ENCODE measurements around the gene FMNL3. TPM values are rescaled to one million over a fixed set of nuclear protein-coding genes. Genes with fewer than 3 reads are reported as not detected.

FMNL3 gene
- total and polyA plus RNA-seq, 2 of the 8 experiments (the other 6 are each of a cell fraction or from before 2014, with no cell fraction given): 8.6 to 29.0 TPM

DNA sequence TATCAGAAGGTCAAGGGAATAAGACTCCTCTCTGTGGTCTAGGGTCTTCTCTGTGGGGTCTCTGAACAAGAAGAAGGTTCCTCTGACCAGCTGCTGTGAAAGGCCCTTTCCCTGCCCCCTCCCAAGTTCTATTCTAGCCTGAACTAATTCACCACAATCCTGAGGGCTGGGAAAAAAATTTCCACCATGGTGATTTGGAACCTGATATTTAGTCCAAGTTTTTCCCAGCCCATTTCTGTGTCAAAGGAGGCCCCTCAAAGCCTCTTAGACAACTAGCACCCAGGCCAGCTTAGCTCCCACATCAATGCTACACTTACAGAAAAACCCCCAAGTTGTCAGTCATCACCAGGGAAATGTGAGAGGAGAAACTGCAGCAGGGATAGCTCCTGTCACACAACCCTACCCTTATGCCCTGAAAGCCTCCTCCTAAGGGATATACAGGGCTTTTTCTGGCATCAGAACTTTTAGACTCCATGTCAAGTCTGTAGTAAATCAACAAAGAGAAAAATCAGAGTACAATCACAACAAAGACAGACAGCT is 4.5 kb downstream of the FMNL3 start:
- Histone ChIP-seq H3K4me3 (ENCODE audit: extremely low read depth in 1 of 4, insufficient read depth in 2 of 4, low read depth in 3 of 4, low read length in 4 of 4) (no peak overlapping the region), H2BK12ac (ENCODE audit: low read depth, low read length) (no peak overlapping the region), H2BK20ac (ENCODE audit: low read length) (no peak overlapping the region), H3K23ac (ENCODE audit: insufficient read length) (no peak overlapping the region), H4K20me1 (replicated peaks in 1 of 2; ENCODE audit: control insufficient read depth in 1 of 2, insufficient read depth in 2 of 2, low read length in 2 of 2) (peaks cover 3 to 10% of the 10 kb centered on the region in 2 experiments), H3K4me1 (replicated peaks in 1 of 4; ENCODE audit: control insufficient read depth in 3 of 4, insufficient read depth in 4 of 4, low read length in 3 of 4) (peaks cover 11 to 41% (median 16%) of the 10 kb centered on the region in 4 experiments), H3K27me3 (replicated peaks in 1 of 4; ENCODE audit: control insufficient read depth in 3 of 4, extremely low read depth in 1 of 4, insufficient read depth in 3 of 4, low read length in 3 of 4) (peaks cover 0 to under 1% (median under 1%) of the 10 kb centered on the region in 4 experiments; a peak in 4 of 7 replicates), H3K9ac (replicated peaks in 1 of 4; ENCODE audit: extremely low read depth in 1 of 4, low read depth in 3 of 4, low read length in 3 of 4) (no peak overlapping the region), H3K4me2 (ENCODE audit: insufficient read depth in 1 of 2, low read depth in 2 of 2, low read length in 2 of 2) (peak overlapping the region in 1 of 2 experiments; percentile 19; a peak in 1 of 4 replicates), H3K79me1 (ENCODE audit: low read depth, low read length) (no peaks in the 10 kb centered on the region; the same call in 1 of the 2 replicates), H2BK5ac (ENCODE audit: low read depth, low read length) (no peak overlapping the region), H3K56ac (replicated peaks; ENCODE audit: insufficient read length, low read depth, low read length) (no peak overlapping the region), H2AK5ac (ENCODE audit: low read depth, low read length) (no peak overlapping the region), H3K18ac (ENCODE audit: extremely low read depth, low read length) (no peak overlapping the region), H3K79me2 (ENCODE audit: control insufficient read depth in 1 of 2, insufficient read depth in 2 of 2, low read length in 2 of 2) (peaks cover 9 to 60% of the 10 kb centered on the region in 2 experiments), H3K23me2 (ENCODE audit: low read depth, low read length) (peaks cover 12% of the 10 kb centered on the region), H3K36me3 (ENCODE audit: control insufficient read depth in 2 of 4, insufficient read depth in 4 of 4, low read length in 3 of 4) (no peaks in the 10 kb centered on the region), H2BK15ac (ENCODE audit: low read length) (no peak overlapping the region), H3K27ac (ENCODE audit: low read depth, low read length) (no peak overlapping the region), H3K4ac (replicated peaks; ENCODE audit: insufficient read length, low read depth, low read length) (no peak overlapping the region), H3K14ac (ENCODE audit: insufficient read length) (no peak overlapping the region), H4K91ac (replicated peaks; ENCODE audit: insufficient read length, low read length) (no peak overlapping the region), H4K5ac (ENCODE audit: insufficient read length, low read depth, low read length) (no peak overlapping the region), H2AFZ (ENCODE audit: low read length) (no peak overlapping the region), H3K9me3 (ENCODE audit: insufficient read depth in 2 of 2, low read depth in 1 of 2, low read length in 1 of 2) (no peaks in the 10 kb centered on the region), H4K8ac (ENCODE audit: extremely low read depth, insufficient read depth, low read length) (no peak overlapping the region), H2BK120ac (replicated peaks; ENCODE audit: low read depth, low read length) (no peak overlapping the region)
- FAIRE-seq (no peak), DNase-seq (ENCODE audit: low read depth in 1 of 2, low spot score in 2 of 2) (no peak)
- ChIA-PET POLR2A (ENCODE audit: partially characterized antibody) (interaction anchor here (1.3 to 3.7 kb wide), 7 partner anchors 10 to 61 kb away, joined by 3 to 22 read pairs (median 7); partner anchors contain the start of gene TMBIM6), CTCF (ENCODE audit: partially characterized antibody) (interaction anchor here (0.6 to 10.3 kb wide), 16 partner anchors 10 to 137 kb away, joined by 3 to 222 read pairs (median 4); partner anchors contain the start of gene TMBIM6)
- TF ChIP-seq JUND (IDR thresholded peaks at IDR 0.05; ENCODE audit: low read length) (no peak), KDM5A (IDR thresholded peaks at IDR 0.05; ENCODE audit: low read length) (no peak), SRF (IDR thresholded peaks at IDR 0.05; ENCODE audit: low read depth, low read length) (no peak), CBX5 (IDR thresholded peaks at IDR 0.05; ENCODE audit: low read depth, low read length) (no peak)

Measured in H1 (cell line).